NCI-H1694 treated with DMSO at 0.1 percent for 48 hours (cell line): ENCODE data around the gene LRP1B.
"Not testable (repeated sequence)": the region's sequence is repeated elsewhere in the genome, so short reads cannot be mapped to it uniquely, and the experiment has no call there.

Experiments used
- DNase-seq: peaks from one replicate; lab custom pipeline; 2025; lab: John Stamatoyannopoulos, UW

The LRP1B gene

DNA sequence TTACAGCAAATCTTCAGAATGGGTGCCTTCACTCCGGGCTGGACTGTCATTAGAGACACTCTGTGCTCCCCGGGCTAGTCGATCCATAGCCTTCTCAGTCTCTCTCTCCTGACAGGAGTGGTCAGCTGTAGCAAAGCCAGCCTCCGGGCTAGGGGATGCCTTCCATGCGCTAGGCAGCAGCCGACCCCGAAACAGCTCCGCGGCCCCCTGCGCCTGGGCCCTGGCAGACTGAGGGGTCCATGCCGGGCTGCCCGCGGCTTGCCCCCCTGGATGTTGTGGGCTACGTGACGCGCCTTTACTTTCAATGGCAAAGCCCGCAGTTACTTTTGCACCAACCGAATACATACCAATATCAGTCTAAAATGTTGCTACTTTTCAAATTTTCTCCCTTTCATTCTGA, 1447.2 kb downstream of the LRP1B start:
- no peak for DNase-seq

DNA sequence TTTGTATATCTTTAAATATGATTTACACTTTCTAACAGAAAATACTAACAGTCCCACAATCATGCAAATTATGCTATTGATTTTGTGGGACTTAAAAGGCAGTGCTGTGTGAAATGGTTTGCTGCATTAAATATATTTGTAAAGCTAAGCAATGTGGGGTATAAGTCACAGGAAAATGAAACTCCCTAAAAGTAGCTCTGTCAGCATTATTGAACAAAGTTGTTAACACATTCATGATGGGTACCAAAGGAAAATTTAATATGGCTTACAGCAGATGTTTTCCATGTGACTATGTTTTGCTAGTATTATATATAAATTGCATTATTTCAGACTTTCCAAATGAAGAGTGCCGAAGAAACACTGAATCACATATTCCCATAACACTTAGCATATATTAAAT, 1450.0 kb downstream of the LRP1B start:
- no peak for DNase-seq

DNA sequence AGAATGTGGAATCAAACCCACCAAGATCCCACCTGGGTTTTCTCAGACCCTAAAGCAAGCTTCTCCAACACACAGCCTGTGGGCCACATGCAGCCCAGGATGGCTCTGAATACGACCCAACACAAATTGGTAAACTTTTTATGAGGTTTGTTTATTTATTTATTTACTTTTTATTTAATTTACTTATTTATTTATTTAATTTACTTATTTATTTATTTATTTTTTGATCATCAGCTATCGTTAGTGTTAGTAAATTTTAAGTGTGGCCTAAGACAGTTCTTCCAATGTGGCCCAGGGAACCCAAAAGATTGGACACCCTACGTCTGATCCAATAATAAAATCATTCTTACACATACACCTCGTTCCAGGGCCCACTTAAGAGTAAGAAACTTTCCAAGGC, 1451.1 kb downstream of the LRP1B start:
- no peak for DNase-seq

DNA sequence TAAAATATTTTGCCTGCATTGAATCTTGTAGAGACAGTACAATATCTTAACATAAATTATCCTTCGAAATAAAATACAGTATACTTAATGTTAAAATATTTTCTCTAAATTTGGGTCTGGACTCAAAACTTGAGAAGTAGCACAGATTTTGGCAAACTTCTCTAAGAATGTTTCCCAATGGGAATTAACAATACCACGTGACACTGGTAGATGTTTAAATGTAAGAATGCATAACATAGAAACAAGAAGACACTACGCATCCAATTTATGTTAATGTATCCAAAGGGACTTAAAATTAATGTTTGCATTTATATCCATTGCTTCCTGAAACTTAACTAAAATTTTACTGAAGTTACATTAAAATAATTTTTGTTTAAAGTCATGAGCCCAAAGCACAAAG, 1460.9 kb downstream of the LRP1B start:
- DNase-seq = no peak

DNA sequence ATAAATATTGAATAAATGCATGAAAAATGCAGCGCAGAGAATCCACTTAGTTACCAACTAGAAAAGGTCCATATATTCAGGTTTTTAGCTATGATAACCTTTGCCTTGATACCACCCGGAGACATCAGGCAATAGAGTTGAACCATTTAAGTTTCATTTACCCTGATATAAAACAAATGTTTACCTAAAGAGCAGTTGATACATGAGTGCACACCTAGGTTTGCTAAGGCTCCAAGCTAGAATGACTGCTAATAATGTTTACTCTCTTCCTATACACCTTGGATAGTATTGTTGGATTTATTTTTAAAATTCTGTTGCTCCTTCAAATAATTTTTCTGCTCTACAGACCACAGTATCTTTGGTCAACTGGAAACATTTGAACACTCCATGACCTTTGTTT, 1463.6 kb downstream of the LRP1B start:
- no peak for DNase-seq

DNA sequence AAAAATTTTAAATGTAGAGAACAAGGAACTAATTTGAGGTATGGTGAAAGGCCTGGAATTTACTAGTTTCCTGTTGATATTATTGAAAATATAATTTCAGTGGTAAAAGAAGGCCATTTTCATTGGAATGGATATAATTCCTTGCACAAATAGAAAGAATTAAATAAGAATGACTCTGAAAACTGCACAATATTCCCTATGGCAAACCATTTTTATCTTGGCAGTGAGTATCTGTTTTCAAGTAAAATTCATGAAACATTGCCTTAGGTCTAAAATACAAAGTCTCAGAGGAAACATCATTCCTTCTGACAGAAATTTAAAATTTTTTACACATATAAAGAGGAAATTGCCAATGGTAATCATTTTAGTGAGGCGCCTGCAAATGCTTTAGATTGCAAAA, 1468.3 kb downstream of the LRP1B start:
- DNase-seq = no peak

DNA sequence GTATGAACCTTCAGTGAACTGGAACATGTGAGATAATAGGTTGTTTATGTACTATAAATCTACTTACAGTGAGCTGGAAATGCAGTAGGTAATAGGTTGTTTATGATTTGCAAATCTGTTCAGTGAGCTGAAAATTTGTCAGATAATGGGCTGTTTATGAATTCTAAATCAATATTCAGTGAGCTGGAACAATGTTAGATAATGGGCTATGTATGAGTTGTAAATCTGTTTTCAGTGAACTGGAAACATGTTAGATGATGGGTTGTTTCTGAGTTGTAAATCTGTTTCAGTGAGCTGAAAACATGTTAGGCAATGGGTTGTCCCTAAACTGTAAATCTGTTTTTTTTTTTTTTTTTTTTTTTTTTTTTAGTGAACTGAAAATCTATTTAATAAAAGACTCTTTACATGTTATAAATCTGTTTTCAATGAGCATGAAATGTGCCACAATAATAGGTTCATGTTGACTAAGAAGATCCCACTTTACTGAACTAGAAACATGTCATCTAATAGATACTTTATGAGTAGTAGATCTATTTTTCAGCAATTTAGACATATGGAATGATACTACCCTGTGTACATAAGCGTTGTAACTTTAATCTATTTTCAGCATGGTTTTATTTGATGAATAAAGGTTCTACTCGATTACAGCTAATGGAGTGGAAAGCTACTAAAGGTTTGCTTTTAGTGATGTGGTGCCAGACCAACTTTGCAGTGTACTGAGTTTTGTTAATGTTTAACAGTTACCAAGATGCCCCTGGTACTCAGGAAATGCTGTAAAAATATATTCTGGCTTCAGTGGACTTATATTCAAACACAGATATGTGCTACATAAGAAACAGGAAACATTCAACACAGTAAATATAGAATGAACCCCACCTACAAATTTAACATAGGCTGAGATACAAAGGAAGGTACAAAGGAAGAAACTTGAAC, 1471.8 kb downstream of the LRP1B start:
- peak; percentile 98 for DNase-seq

DNA sequence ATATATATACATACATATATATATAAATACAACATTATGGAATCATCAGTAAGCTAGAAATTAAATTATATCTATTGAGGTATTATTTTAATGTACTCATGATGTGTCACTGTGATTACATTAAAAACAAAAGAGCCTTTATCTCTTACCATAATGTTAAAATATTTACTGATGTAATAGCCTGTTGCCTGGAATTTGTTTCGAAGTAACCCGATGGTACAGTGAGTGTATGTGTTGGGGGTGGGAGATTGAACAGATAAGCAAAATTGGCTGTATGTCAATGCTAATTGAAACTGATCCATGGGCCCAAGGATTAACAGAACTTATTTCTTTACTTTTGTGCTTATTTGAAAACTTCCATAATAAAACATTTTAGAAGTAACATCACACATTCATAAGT, 1473.2 kb downstream of the LRP1B start:
- no peak for DNase-seq

DNA sequence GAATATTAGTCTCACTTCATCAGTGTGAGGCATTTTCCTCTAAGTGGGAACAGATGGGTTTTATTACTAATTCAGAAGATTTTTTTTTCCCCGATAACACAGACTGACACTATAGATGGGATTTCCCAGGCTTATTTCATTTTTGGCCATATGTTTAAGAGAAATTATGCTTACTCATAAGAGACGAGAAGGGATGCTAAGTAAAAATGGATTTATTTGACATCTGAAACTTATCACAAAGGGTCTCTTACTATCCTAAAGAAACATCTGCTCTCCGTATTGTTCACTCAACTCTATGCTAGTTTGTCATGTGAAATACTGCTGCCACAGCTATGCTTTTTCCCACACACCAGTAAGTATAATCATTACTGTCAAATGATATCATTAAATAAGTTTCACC, 1476.3 kb downstream of the LRP1B start:
- peak; percentile 95 for DNase-seq

DNA sequence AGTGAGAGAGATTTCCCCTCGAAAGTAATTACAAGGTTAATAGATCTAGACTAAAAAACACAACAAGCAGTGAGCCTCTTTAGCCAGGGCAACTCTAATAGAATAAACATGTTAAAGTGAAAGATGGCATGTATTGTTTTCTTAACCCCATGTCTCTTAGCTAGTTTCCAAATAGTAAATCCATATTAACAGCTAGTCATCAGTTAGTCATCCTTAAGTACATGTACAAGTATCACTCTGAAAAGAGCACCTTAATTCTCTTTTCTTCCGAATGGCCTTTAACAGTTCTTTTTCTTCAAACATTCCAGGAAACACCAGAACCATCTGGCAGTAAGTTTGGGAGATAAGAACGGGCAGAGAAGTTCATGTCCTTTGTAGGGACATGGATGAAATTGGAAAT, 1480.0 kb downstream of the LRP1B start:
- DNase-seq = no peak

DNA sequence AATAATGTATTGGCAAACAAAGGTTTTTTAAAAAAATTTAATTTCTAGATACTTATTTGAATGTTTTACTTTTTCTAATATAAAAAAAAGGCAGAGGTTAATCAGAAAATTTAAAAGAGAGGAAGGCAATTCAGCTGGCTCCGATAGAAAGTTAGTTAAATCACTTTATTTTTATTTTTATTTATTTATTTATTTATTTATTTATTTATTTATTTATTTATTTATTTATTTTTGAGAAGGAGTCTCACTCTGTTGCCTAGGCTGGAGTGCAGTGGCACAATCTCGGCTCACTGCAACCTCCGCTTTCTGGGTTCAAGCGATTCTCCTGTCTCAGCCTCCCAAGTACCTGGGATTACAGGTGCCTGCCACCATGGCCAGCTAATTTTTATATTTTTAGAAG, 1480.7 kb downstream of the LRP1B start:
- not testable (repeated sequence) for DNase-seq

DNA sequence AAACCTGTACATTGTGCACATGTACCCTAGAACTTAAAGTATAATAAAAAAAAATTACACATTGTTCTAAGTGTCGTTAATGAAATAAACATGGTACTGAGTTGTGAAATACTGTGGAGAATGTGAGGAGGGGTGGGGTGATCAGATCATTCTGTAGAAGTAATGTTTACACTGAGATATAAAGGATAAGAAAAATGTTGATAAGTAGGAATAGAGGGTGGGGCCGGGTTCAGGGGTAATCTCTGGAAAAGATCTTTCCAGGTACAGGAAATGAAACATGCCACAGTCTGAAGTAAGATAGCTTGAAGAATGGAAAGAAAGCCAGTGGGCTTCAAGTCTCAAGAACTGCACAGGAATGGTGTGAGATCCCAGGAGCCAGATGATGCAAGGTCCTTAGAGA, 1482.4 kb downstream of the LRP1B start:
- no peak for DNase-seq

DNA sequence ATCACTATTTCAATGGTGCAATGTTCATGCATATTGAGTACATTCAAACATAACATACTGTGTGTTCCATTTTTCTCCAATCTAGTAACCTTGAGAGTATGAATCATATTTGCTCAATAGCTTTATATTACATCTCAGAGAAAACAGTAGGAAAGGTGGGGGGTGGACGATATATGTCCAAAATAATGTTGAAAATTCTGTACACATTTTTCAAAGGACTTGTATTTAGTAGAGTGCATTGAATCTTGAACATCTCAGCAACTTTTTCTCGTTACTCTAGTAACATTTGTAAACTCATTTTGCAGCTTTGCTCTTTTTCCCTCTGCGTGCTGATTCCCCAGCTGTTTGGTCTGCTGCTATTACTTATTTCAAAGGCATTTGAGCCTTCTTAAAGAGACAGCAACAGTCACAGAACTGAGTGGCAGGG, 1487.0 kb downstream of the LRP1B start:
- DNase-seq = peak; percentile 11

DNA sequence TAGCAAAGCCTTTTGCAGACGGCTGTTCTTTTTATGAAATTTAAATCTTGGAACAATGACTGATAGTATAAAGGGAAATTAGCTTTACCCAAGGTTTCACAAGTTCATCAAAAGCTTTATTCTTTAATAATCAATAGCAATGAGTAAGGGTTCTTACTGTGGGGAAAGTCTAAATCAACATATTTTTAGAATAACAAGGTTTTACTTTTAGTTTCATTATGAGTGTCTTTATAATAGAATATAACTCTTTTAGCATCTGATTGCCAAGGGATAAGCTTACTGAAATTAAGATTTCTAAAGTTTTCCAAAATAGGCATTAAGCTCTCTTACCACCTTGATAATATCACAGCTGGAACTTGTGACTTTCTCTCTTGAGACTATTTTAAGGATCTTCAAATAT, 1489.7 kb downstream of the LRP1B start:
- DNase-seq = no peak

DNA sequence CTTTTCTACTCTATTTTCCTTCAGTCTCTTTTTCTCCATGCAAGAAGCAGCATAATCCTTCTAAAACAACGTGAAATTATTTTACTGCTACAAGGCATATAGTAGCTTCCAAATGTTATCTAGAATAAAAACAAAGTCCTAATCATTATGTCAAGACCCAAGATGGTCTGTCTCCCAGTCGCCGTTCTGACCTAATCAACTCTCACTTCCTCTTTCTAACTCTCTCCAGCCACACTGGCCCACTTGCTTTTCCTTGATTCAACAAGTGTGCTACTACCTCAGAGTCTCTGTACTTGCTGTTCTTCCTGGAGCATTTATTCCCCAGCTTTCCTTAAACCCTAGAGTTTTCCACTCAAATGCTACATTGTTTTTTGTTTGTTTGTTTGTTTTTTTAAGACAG, 1491.2 kb downstream of the LRP1B start:
- no peak for DNase-seq

DNA sequence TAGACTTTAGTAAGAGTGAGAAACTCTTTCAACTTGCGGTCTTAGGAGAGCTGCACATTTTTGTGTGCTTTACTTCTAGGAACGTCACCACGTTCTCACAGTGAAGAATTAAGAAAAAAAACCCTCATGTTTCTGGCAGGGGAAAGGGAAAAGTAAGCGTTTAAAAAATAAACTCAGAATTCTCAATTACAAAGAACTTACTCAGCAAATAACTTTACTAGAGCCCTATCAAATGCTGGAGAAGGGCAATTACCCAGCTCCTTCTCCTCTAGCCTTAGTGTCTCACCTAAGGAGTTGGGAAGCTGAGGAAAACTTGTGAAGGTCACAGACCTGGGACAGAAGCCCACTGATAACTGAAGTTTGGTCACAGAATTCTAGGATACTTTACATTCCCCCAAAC, 1500.3 kb downstream of the LRP1B start:
- no peak for DNase-seq

DNA sequence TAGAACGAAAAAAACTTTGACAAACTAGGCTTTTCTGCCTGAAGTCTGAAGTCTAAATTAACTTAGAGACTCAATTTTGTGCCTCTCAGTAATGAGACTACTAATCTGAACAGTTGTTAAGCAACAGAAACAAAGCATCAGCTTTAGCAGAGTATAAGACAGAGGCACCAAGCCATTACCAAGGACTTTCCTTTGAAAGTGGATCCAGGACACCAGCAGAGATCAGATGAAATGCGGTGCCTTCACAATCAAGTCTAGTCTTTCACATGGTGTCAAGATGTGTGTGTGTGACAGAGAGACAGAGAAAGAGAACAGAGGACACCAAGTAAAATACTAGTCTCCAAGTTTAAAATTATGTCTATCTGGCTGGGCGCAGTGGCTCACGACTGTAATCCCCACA, 1502.9 kb downstream of the LRP1B start:
- no peak for DNase-seq

DNA sequence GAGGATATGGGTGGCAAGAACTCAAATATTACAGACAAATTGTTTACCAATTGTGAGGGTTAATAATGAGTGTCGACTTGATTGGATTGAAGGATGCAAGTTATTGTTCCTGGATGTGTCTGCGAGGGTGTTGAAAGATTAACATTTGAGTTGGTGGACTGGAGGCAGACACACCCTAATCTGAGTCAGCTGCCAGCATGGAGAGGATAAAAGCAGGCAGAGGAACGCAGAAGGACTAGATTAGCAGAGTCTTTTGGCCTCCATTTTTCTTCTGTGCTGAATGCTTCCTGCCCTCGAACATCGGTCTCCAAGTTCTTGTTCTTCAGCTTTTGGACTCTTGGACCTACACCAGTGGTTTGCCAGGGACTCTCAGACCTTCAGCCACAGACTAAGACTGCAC, 1503.7 kb downstream of the LRP1B start:
- no peak for DNase-seq

DNA sequence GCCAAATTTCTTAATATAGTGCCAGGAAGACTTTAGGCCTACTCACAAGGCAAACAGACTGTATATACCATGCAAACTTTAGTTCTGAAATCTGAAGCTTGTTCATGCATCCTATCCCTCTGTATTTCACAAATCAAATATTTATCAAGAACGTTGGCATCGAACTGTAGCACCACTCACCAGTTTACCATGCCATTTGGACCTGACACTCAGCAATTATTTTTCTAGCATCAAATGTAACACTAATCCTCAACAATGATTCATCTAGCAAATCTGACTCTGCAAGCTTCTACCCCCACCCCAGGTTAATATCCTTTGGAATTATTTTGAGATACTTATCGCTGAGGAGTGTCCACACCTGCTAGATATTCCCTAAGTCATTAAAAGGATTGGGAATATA, 1506.6 kb downstream of the LRP1B start:
- no peak for DNase-seq

DNA sequence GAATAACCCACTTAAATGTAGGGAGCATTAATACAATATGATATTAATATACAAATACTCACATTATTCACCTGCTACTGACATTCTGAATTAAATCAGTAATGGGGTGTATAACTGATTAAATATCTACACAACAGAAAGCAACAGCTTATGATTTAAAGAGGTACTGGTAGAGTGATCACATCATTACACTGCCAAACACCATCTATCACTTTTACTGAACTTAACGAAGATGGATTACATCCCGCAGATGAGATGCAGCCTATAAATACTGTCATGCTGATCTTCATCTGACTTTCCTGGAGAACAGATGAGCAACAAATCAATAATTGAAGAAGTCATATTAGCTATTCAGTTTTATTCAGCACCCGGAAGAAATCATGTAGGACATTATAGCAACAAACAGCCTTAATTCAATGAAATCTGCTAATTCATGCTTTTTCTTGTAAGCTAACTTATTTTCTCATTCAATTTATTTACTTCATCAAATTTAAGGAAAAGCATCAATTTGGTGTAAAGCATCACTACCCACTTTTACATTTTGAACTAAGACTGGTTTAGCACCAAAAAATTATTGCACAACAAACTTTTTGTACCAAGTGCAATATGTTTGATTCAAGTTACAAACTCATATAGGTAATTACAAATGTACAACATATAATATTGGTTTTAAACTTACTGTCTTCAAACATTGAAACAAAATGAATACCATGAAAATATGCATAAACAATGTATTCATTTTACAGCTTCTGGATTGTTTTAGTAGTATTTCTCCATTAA, 1509.0 kb downstream of the LRP1B start:
- no peak for DNase-seq

DNA sequence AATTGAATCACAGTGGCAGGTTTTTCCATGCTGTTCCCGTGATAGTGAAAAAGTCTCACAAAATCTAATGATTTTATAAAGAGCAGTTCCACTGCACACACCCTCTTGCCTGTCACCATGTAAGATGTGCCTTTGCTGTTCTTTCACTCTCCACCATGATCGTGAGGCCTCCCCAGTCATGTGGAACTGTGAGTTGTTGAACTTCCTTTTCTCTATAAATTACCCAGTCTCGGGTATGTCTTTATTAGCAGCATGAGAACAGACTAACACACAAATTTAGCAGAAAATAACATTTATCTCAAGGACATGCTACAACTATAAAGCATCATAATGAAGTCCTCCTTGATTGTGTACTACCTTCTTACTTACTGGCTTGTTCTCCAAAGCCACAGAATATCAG, 1526.0 kb downstream of the LRP1B start:
- no peak for DNase-seq

DNA sequence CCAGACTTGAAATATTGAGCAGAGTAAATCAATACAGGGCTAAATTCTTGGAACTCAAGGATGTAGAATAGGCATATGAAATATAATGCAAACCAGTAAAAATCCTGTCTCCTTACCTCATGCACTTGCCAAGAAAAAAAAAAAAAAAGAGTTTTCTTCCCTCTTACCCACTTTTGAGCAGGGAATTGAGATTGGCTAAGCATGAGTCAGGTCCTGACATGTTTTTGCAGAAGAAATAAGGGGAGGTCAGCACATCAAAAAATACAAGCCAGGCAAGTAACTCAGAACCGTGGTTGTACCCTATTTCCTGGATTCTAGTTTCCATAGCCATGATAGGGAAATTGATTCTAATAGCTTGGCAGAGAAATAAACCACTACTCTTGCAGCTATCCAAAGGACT, 1526.7 kb downstream of the LRP1B start:
- DNase-seq = no peak

DNA sequence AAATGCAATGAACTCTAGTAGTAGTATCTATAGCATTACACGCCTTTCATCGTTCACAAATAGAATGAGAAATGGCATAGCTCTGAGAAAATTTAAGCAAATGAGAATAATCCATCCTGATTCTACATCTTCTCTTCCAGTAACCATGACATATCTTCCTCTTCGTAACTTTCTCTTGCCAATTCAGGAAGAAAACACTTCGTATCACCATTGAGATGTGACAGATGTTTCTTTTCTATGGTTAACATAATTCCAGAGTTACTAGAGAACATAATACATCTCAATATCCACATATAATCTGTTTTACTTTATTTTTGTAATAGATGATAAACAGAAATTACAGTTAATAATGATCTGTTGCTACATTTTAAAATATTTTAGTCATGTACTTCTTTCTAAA, 1527.4 kb downstream of the LRP1B start:
- no peak for DNase-seq
